PC-3 (cell line): Measurements from ENCODE around the gene C12orf57. TPM values are rescaled to one million over a fixed set of nuclear protein-coding genes. Genes with fewer than 3 reads are reported as not detected.
A peak's percentile ranks its signal among the peaks of the same experiment; 100 is the strongest.

Experiments
- ATAC-seq: fragments of 200-7000 bp; cut with Tn5 transposase; 2 replicates; pipeline ENCODE4 v1.9.1; 2020; ENCODE audit warnings: mild to moderate bottlenecking, moderate library complexity
- BruUV-seq: library from RNA; stranded (reverse); fragments of 400-500 nt; replicated peaks from 2 replicates; lab custom pipeline; 2021; lab: Mats Ljungman, UMichigan
- CTCF ChIA-PET: fragments of 300-600 bp; sonication (Branson Sonifier 250); formaldehyde crosslinking; loops from one replicate; lab custom pipeline; 2022; ENCODE audit warnings: antibody characterized with exemption; lab: Charles Lee
- POLR2A ChIA-PET: fragments of 300-600 bp; sonication (Branson Sonifier 250); formaldehyde crosslinking; loops from one replicate; lab custom pipeline; 2022; ENCODE audit warnings: antibody characterized with exemption; ENCODE audit not compliant: unreplicated experiment; lab: Charles Lee
- DNase-seq: peaks from one replicate; pipeline ENCODE4 v3.0.0-alpha.2; 2015
- H2AFZ ChIP-seq: fragments of 300-600 bp; sonication (generic); 2 replicates; pipeline ENCODE4 v1.6.0; 2016; ENCODE audit warnings: antibody characterized with exemption, low read length
- H3F3A ChIP-seq: fragments of 300-600 bp; sonication (generic); one replicate; pipeline ENCODE4 v1.6.0; 2017; ENCODE audit warnings: antibody characterized with exemption, low read length, control low read depth, mild to moderate bottlenecking; ENCODE audit not compliant: unreplicated experiment
- H3K27ac ChIP-seq: fragments of 300-600 bp; sonication (generic); 2 replicates; pipeline ENCODE4 v1.5.1; 2016; ENCODE audit warnings: mild to moderate bottlenecking, low read length
- H3K27me3 ChIP-seq: fragments of 300-600 bp; sonication (generic); 2 replicates; pipeline ENCODE4 v1.6.1; 2016; ENCODE audit warnings: low read length, mixed read lengths
- H3K36me3 ChIP-seq: fragments of 300-600 bp; sonication (generic); 2 replicates; pipeline ENCODE4 v1.6.1; 2016; ENCODE audit warnings: low read depth, mixed run types, low read length, mixed read lengths
- H3K4me1 ChIP-seq: fragments of 300-600 bp; sonication (generic); 2 replicates; pipeline ENCODE4 v1.5.1; 2016; ENCODE audit warnings: low read length; ENCODE audit not compliant: insufficient read depth
- H3K4me2 ChIP-seq: fragments of 300-600 bp; sonication (generic); 2 replicates; pipeline ENCODE4 v1.6.0; 2016; ENCODE audit warnings: low read length
- H3K4me3 ChIP-seq: fragments of 300-600 bp; sonication (generic); 2 replicates; pipeline ENCODE4 v1.5.1; 2016; ENCODE audit warnings: mild to moderate bottlenecking, low read length, mixed read lengths
- H3K79me2 ChIP-seq: fragments of 300-600 bp; sonication (generic); 2 replicates; pipeline ENCODE4 v1.6.1; 2017; ENCODE audit warnings: low read length, mixed read lengths
- H3K9ac ChIP-seq: fragments of 300-600 bp; sonication (generic); 2 replicates; pipeline ENCODE4 v1.6.0; 2016; ENCODE audit warnings: mild to moderate bottlenecking, low read length
- H3K9me2 ChIP-seq: fragments of 300-600 bp; sonication (generic); replicated peaks from 2 replicates; pipeline ENCODE4 v1.6.1; 2016; ENCODE audit warnings: mixed run types, low read length, mixed read lengths
- H3K9me3 ChIP-seq: fragments of 300-600 bp; sonication (generic); 2 replicates; pipeline ENCODE4 v1.6.1; 2016; ENCODE audit warnings: low read length, mixed read lengths
- H4K20me1 ChIP-seq: fragments of 300-600 bp; sonication (generic); 2 replicates; pipeline ENCODE4 v1.6.1; 2016; ENCODE audit warnings: low read length, mixed read lengths
- CTCF ChIP-seq: fragments of 300-600 bp; sonication (generic); conservative IDR thresholded peaks from 2 replicates; pipeline ENCODE4 v1.5.1; 2017; ENCODE audit warnings: antibody characterized with exemption, low read depth, mild to moderate bottlenecking, low read length
- EZH2 ChIP-seq: fragments of 300-600 bp; sonication (generic); IDR thresholded peaks from one replicate; pipeline ENCODE4 v1.6.1; 2017; ENCODE audit warnings: antibody characterized with exemption, mild to moderate bottlenecking, low read length; ENCODE audit not compliant: unreplicated experiment
- EZH2phosphoT487 ChIP-seq: fragments of 300-600 bp; sonication (generic); IDR thresholded peaks from 2 replicates; pipeline ENCODE4 v1.6.1; 2018; ENCODE audit warnings: mild to moderate bottlenecking, antibody characterized with exemption, low read length, borderline replicate concordance
- intact Hi-C: fragments of 100-400 bp; cut with micrococcal nuclease; formaldehyde crosslinking; loops from 2 replicates; pipeline ENCODE4 v1.9.0; 2023
- total RNA-seq: library from RNA; depleted of rRNA; stranded (reverse); fragments of >200 nt; gene quantifications from 2 replicates; pipeline ENCODE4 v1.2.3, GENCODE V29; 2014

Gene C12orf57
- total RNA-seq, 1 experiment from 2014 or later: 125 TPM

GRCh38 chr12:6936636-6937480 is 7.0 kb upstream of the C12orf57 start:
- Histone ChIP-seq H3K27me3 (no peaks in the 10 kb centered on the region), H3K36me3 (peaks cover 4% of the 10 kb centered on the region; the same call in 1 of the 2 replicates), H2AFZ (no peak overlapping the region), H3K79me2 (peaks cover 12% of the 10 kb centered on the region), H3K9ac (peak overlapping the region; percentile 80), H3K27ac (no peak overlapping the region), H4K20me1 (no peaks in the 10 kb centered on the region), H3K4me1 (peaks cover 7% of the 10 kb centered on the region; the same call in 1 of the 2 replicates), H3K9me3 (no peaks in the 10 kb centered on the region), H3K4me3 (peak overlapping the region; percentile 62; the same call in 1 of the 2 replicates), H3F3A (no peaks in the 10 kb centered on the region), H3K4me2 (peak overlapping the region; percentile 86), H3K9me2 (no peaks in the 10 kb centered on the region)
- TF ChIP-seq EZH2 (no peak), CTCF (no peak), EZH2phosphoT487 (no peak)
- TSS peak; percentile 28 for BruUV-seq
- intact Hi-C loops: no loop called here
- ChIA-PET POLR2A (interaction anchor here (0.5 kb wide), 1 partner anchor 41 kb away, joined by 6 read pairs; no protein-coding TSS in a partner anchor), CTCF (interaction anchor here (1.0 kb wide), 1 partner anchor 12 kb away, joined by 6 read pairs; no protein-coding TSS in a partner anchor)
- DNase-seq (no peak), ATAC-seq (no peak)

- peaks cover 4% of the 10 kb centered on the region; the same call in 1 of the 2 replicates for H3K36me3 ChIP-seq
- ATAC-seq (peak; percentile 92), DNase-seq (peak; percentile 94)
- H3K4me2 ChIP-seq: peak overlapping the region; percentile 86
- no peaks in the 10 kb centered on the region for H3K9me3 ChIP-seq
- no peaks in the 10 kb centered on the region for H3F3A ChIP-seq
- CTCF ChIA-PET: interaction anchor here (0.6 to 1.0 kb wide), 2 partner anchors 9 to 13 kb away, joined by 3 to 6 read pairs; no protein-coding TSS in a partner anchor
- no peaks in the 10 kb centered on the region for H3K9me2 ChIP-seq
- no peaks in the 10 kb centered on the region for H4K20me1 ChIP-seq
- POLR2A ChIA-PET: interaction anchor here (0.5 to 0.9 kb wide), 2 partner anchors 12 to 40 kb away, joined by 3 to 6 read pairs; no protein-coding TSS in a partner anchor
- peaks cover 3% of the 10 kb centered on the region for H3K79me2 ChIP-seq
- H3K4me1 ChIP-seq: peaks cover 7% of the 10 kb centered on the region; the same call in 1 of the 2 replicates
- H3K4me3 ChIP-seq: peak overlapping the region; percentile 62
- peak; percentile 76 for TF ChIP-seq CTCF
- TF ChIP-seq EZH2: no peak
- no TSS peak for BruUV-seq
- intact Hi-C loops: no loop called here
- H2AFZ ChIP-seq: peak overlapping the region; percentile 61
- no peaks in the 10 kb centered on the region for H3K27me3 ChIP-seq
- H3K9ac ChIP-seq: peak overlapping the region; percentile 80
- peak overlapping the region; percentile 31 for H3K27ac ChIP-seq
Measured at GRCh38 chr12:6937481-6938352, 6.1 kb upstream of the C12orf57 start.
